Measurements from ENCODE around the gene SLC4A1.

DNA sequence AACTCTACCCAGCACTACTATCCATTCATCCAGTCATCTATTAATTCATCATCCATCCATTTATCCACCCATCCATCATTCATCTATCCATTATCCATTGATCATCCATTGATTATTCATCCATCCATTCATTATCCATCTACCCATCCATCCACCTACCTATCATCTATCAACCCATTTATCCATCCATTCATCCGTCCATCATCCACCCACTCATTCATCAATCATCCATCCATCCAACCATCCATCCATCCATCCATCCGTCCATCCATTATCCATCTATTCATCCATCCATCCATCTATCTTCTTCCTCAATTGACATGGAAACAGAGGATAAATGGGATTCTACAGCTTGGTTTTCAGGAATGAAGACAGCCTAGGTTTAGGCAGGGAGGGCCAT lies 12.0 kb downstream of the SLC4A1 start:
- TF ChIP-seq POLR2AphosphoS5 (IDR thresholded peaks at IDR 0.05; ENCODE audit: low read depth, low read length) (no peak), POLR2A (IDR thresholded peaks at IDR 0.05; ENCODE audit: low read depth, low read length) (no peak)

Measured in GM12891 (cell line).